Kidney glomerular epithelial cell (primary cell): ENCODE results near the gene ITGB7.
"Not testable (repeated sequence)": the region's sequence is repeated elsewhere in the genome, so short reads cannot be mapped to it uniquely, and the experiment has no call there.

ENCODE experiments used
- DNase-seq: peaks from one replicate; lab custom pipeline; 2025; lab: John Stamatoyannopoulos, UW

ITGB7 gene

GRCh38 chr12:53178803-53179202 is 28.2 kb downstream of the ITGB7 start:
- not testable (repeated sequence) for DNase-seq

- not testable (repeated sequence) for DNase-seq
These were observed 29.6 kb downstream of the ITGB7 start for GRCh38 chr12:53177447-53177846.

GRCh38 chr12:53176750-53177149 is 30.3 kb downstream of the ITGB7 start:
- no peak for DNase-seq

GRCh38 chr12:53174881-53175491 is 32.1 kb downstream of the ITGB7 start:
- peak; percentile 16 for DNase-seq

- DNase-seq, result no peak
These were observed 33.9 kb downstream of the ITGB7 start for GRCh38 chr12:53173085-53173715.

- DNase-seq, result no peak
These were observed 34.7 kb downstream of the ITGB7 start for GRCh38 chr12:53172352-53172751.

GRCh38 chr12:53171725-53172329 is 35.2 kb downstream of the ITGB7 start:
- no peak for DNase-seq

GRCh38 chr12:53170876-53171724 is 36.0 kb downstream of the ITGB7 start:
- no peak for DNase-seq

- DNase-seq, result no peak
These were observed 36.8 kb downstream of the ITGB7 start for GRCh38 chr12:53170215-53170614.

- no peak for DNase-seq
These were observed 37.4 kb downstream of the ITGB7 start for GRCh38 chr12:53169644-53170043.

- DNase-seq, result no peak
These were observed 40.2 kb downstream of the ITGB7 start for GRCh38 chr12:53166837-53167236.

- DNase-seq, result not testable (repeated sequence)
These were observed 44.0 kb downstream of the ITGB7 start for GRCh38 chr12:53163008-53163407.

- DNase-seq, result no peak
These were observed 45.7 kb downstream of the ITGB7 start for GRCh38 chr12:53161119-53161911.

GRCh38 chr12:53160673-53161072 is 46.4 kb downstream of the ITGB7 start:
- DNase-seq, result no peak

- DNase-seq, result no peak
These were observed 47.1 kb downstream of the ITGB7 start for GRCh38 chr12:53160000-53160399.

GRCh38 chr12:53159195-53159839 is 47.7 kb downstream of the ITGB7 start:
- peak; percentile 39 for DNase-seq

- DNase-seq, result no peak
These were observed 54.7 kb downstream of the ITGB7 start for GRCh38 chr12:53152390-53152789.

- no peak for DNase-seq
These were observed 56.0 kb downstream of the ITGB7 start for GRCh38 chr12:53151039-53151438.

- DNase-seq, result no peak
These were observed 59.4 kb downstream of the ITGB7 start for GRCh38 chr12:53147653-53148052.

- DNase-seq, result no peak
These were observed 59.9 kb downstream of the ITGB7 start for GRCh38 chr12:53147181-53147580.
